Suprapubic skin (tissue), 4 donors: ENCODE measurements around the gene TRIM46. TPM values are rescaled to one million over a fixed set of nuclear protein-coding genes. Genes with fewer than 3 reads are reported as not detected.

Experiments used
- DNase-seq, 2 donors: peaks; one replicate each; pipeline ENCODE4 v3.0.0-alpha.2; 2019; ENCODE audit warnings: low spot score in 2 of 2
- H3K27ac ChIP-seq: fragments of 200-600 bp; sonication (generic); one replicate; pipeline ENCODE4 v1.5.1; 2019
- H3K27me3 ChIP-seq: fragments of 200-600 bp; sonication (generic); one replicate; pipeline ENCODE4 v1.5.1; 2019
- H3K36me3 ChIP-seq: fragments of 200-600 bp; sonication (generic); one replicate; pipeline ENCODE4 v1.5.1; 2019
- H3K4me1 ChIP-seq: fragments of 200-600 bp; sonication (generic); one replicate; pipeline ENCODE4 v1.5.1; 2019
- H3K4me3 ChIP-seq: fragments of 200-600 bp; sonication (generic); one replicate; pipeline ENCODE4 v1.5.1; 2019; ENCODE audit warnings: mild to moderate bottlenecking
- H3K9me3 ChIP-seq: fragments of 200-600 bp; sonication (generic); one replicate; pipeline ENCODE4 v1.5.1; 2019
- CTCF ChIP-seq, 2 donors: fragments of 200-600 bp in 1 of 2; fragments of 450-650 bp in 1 of 2; sonication (generic) in 1 of 2; IDR thresholded peaks; one replicate each; pipeline ENCODE4 v1.5.1; 2016 to 2019; ENCODE audit warnings: antibody characterized with exemption in 2 of 2, mild to moderate bottlenecking in 1 of 2, moderate library complexity in 1 of 2
- EP300 ChIP-seq: sonication (generic); formaldehyde crosslinking; IDR thresholded peaks from one replicate; pipeline ENCODE4 v1.6.1; 2017; ENCODE audit warnings: antibody characterized with exemption
- POLR2A ChIP-seq, 2 donors: fragments of 450-650 bp; IDR thresholded peaks; one replicate each; pipeline ENCODE4 v1.6.1; 2017; ENCODE audit warnings: antibody characterized with exemption in 2 of 2, mild to moderate bottlenecking in 2 of 2, moderate library complexity in 2 of 2
- POLR2AphosphoS5 ChIP-seq, 3 donors: sonication (generic); formaldehyde crosslinking; IDR thresholded peaks; one replicate each; pipeline ENCODE4 v1.6.1; 2017; ENCODE audit warnings: antibody characterized with exemption in 3 of 3
- WGBS: methylation state at CpG from one replicate; pipeline ENCODE4 v1.1.5; 2018; 5-methylcytosine and 5-hydroxymethylcytosine counted together
- total RNA-seq, 4 donors: library from RNA; depleted of rRNA; stranded (reverse); fragments of >200 nt; gene quantifications; one replicate each; pipeline ENCODE4 v1.1.0, GENCODE V29; 2016

The TRIM46 gene
- total RNA-seq, 4 donors from 2014 or later, result 0.34 to 0.80 TPM; not detected in 2

GRCh38 chr1:155175281-155175926 is 1.8 kb downstream of the TRIM46 start:
- Histone ChIP-seq H3K27ac (no peak overlapping the region), H3K4me3 (no peak overlapping the region), H3K9me3 (no peaks in the 10 kb centered on the region), H3K4me1 (peaks cover 41% of the 10 kb centered on the region), H3K27me3 (peaks cover 15% of the 10 kb centered on the region), H3K36me3 (peaks cover 5% of the 10 kb centered on the region)
- WGBS, result 89% methylated on average over 10 of the region's 12 CpGs
- no peak for TF ChIP-seq CTCF (IDR thresholded peaks at IDR 0.05)
- no peak for TF ChIP-seq POLR2AphosphoS5 (IDR thresholded peaks at IDR 0.05)
- no peak for TF ChIP-seq EP300
- no peak for TF ChIP-seq POLR2A (IDR thresholded peaks at IDR 0.05)
- peak; percentile 62 to 78 for DNase-seq

- H3K36me3 ChIP-seq, result no peaks in the 10 kb centered on the region
- no peak for TF ChIP-seq CTCF (IDR thresholded peaks at IDR 0.05)
- no peak for TF ChIP-seq EP300
- no peak for TF ChIP-seq POLR2AphosphoS5 (IDR thresholded peaks at IDR 0.05)
- TF ChIP-seq POLR2A (IDR thresholded peaks at IDR 0.05), result no peak
- H3K4me3 ChIP-seq, result no peak overlapping the region
- peaks cover 41% of the 10 kb centered on the region for H3K4me1 ChIP-seq
- H3K27me3 ChIP-seq, result peaks cover 15% of the 10 kb centered on the region
- peak; percentile 65 to 73 for DNase-seq
- WGBS, result 87% methylated on average over 4 of the region's 9 CpGs
- no peaks in the 10 kb centered on the region for H3K9me3 ChIP-seq
- H3K27ac ChIP-seq, result no peak overlapping the region
Observed at GRCh38 chr1:155175927-155176371, 2.3 kb downstream of the TRIM46 start.

DNA sequence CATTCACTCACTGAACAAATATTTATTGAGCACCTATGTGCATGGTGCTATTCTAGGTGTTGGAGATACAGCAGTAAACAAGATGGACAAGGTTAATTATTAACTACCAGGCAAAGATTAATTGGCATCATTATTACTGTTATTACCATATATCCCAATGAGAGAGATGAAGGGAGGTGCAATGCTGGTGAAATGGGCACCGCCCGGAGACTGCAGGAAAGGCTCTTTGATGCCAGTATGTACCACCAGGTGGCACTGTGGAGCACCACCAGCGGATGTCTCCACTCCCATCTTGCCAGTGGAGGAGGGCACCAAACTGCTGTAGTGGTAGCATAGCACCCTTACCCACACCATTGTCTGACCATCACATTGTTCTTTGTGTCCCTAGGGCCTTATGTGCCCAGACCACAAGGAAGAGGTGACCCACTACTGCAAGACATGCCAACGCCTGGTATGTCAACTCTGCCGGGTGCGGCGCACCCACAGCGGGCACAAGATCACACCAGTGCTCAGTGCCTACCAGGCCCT is 3.0 kb downstream of the TRIM46 start:
- peak; percentile 83 to 95 for TF ChIP-seq CTCF (IDR thresholded peaks at IDR 0.05)
- TF ChIP-seq POLR2A (IDR thresholded peaks at IDR 0.05), result no peak
- Histone ChIP-seq H3K27ac (no peak overlapping the region), H3K9me3 (no peaks in the 10 kb centered on the region), H3K4me3 (no peak overlapping the region), H3K36me3 (no peaks in the 10 kb centered on the region), H3K4me1 (peaks cover 41% of the 10 kb centered on the region), H3K27me3 (peaks cover 15% of the 10 kb centered on the region)
- peak; percentile 89 to 91 for DNase-seq
- 61% methylated on average over 8 of the region's 8 CpGs for WGBS

GRCh38 chr1:155177192-155177917 is 3.7 kb downstream of the TRIM46 start:
- WGBS, result 29% methylated on average over 6 of the region's 11 CpGs
- no peaks in the 10 kb centered on the region for H3K9me3 ChIP-seq
- no peak overlapping the region for H3K27ac ChIP-seq
- H3K36me3 ChIP-seq, result no peaks in the 10 kb centered on the region
- H3K4me1 ChIP-seq, result peaks cover 35% of the 10 kb centered on the region
- no peak for TF ChIP-seq POLR2AphosphoS5 (IDR thresholded peaks at IDR 0.05)
- no peak for TF ChIP-seq EP300
- H3K27me3 ChIP-seq, result peaks cover 15% of the 10 kb centered on the region
- DNase-seq, result peak in 1 of 2 donors; percentile 63
- no peak overlapping the region for H3K4me3 ChIP-seq

DNA sequence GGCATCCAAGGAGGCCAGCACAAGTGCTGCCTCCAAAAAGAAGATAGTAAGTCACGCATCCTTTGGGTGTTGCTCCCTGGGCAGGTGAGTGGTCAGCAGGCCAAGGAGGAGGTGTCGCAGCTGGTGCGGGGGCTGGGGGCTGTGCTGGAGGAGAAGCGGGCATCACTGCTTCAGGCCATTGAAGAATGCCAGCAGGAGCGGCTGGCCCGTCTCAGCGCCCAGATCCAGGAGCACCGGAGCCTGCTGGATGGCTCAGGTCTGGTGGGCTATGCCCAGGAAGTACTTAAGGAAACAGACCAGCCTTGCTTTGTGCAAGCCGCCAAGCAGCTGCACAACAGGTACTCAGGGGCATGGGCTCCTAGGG is 4.3 kb downstream of the TRIM46 start:
- peaks cover 31% of the 10 kb centered on the region for H3K4me1 ChIP-seq
- no peaks in the 10 kb centered on the region for H3K36me3 ChIP-seq
- H3K4me3 ChIP-seq, result no peak overlapping the region
- no peak overlapping the region for H3K27ac ChIP-seq
- H3K27me3 ChIP-seq, result peaks cover 15% of the 10 kb centered on the region
- no peaks in the 10 kb centered on the region for H3K9me3 ChIP-seq
- WGBS, result 92% methylated on average over 9 of the region's 9 CpGs
- peak; percentile 60 to 77 for DNase-seq
- no peak for TF ChIP-seq POLR2AphosphoS5 (IDR thresholded peaks at IDR 0.05)
- no peak for TF ChIP-seq EP300
- no peak for TF ChIP-seq CTCF (IDR thresholded peaks at IDR 0.05)
